Endothelial cell (in vitro differentiated cells): ENCODE data around the gene VPS41. TPM values are rescaled to one million over a fixed set of nuclear protein-coding genes. Genes with fewer than 3 reads are reported as not detected.

Source experiments
- DNase-seq: peaks from one replicate; pipeline ENCODE4 v3.0.0; 2021; ENCODE audit warnings: low spot score
- H3K27ac Mint-ChIP-seq: one replicate; pipeline ENCODE4 v1.8.0; 2021; ENCODE audit warnings: mixed read lengths, inconsistent platforms; ENCODE audit not compliant: unreplicated experiment
- H3K27me3 Mint-ChIP-seq: one replicate; pipeline ENCODE4 v1.8.0; 2021; ENCODE audit warnings: mild to moderate bottlenecking, moderate library complexity, mixed read lengths, inconsistent platforms; ENCODE audit not compliant: unreplicated experiment
- H3K36me3 Mint-ChIP-seq: one replicate; pipeline ENCODE4 v1.8.0; 2021; ENCODE audit warnings: mild to moderate bottlenecking, low read depth, mixed read lengths, inconsistent platforms; ENCODE audit not compliant: unreplicated experiment
- H3K4me1 Mint-ChIP-seq: one replicate; pipeline ENCODE4 v1.8.0; 2021; ENCODE audit warnings: mild to moderate bottlenecking, mixed read lengths, inconsistent platforms; ENCODE audit not compliant: unreplicated experiment
- H3K4me3 Mint-ChIP-seq: one replicate; pipeline ENCODE4 v1.8.0; 2021; ENCODE audit warnings: mild to moderate bottlenecking, mixed read lengths, inconsistent platforms; ENCODE audit not compliant: unreplicated experiment
- H3K9me3 Mint-ChIP-seq: one replicate; pipeline ENCODE4 v1.8.0; 2021; ENCODE audit warnings: mixed read lengths, inconsistent platforms; ENCODE audit not compliant: unreplicated experiment
- CTCF ChIP-seq: fragments of 200-600 bp; sonication (generic); IDR thresholded peaks from one replicate; pipeline ENCODE4 v1.5.0; 2021; ENCODE audit warnings: antibody characterized with exemption; ENCODE audit not compliant: unreplicated experiment
- total RNA-seq: library from RNA; stranded (reverse); fragmentation: NEBNext Ultra II Directional; extraction: Animal tissue kit (Norgen Biotek cat#: 25700); gene quantifications from one replicate; pipeline ENCODE4 v1.2.1, GENCODE V29; 2021; ENCODE audit not compliant: unreplicated experiment

VPS41 gene
- total RNA-seq, 1 donor from 2014 or later = 104 TPM

GRCh38 chr7:38694326-38694725 is 214.7 kb downstream of the VPS41 start:
- Mint-ChIP-seq H3K4me1 (no peaks in the 10 kb centered on the region), H3K36me3 (no peaks in the 10 kb centered on the region), H3K27me3 (no peaks in the 10 kb centered on the region), H3K27ac (no peak overlapping the region), H3K9me3 (no peaks in the 10 kb centered on the region), H3K4me3 (no peak overlapping the region)
- no peak for DNase-seq
- TF ChIP-seq CTCF = no peak

GRCh38 chr7:38686888-38687287 is 222.1 kb downstream of the VPS41 start:
- Mint-ChIP-seq H3K27me3 (no peaks in the 10 kb centered on the region), H3K9me3 (peaks cover 4% of the 10 kb centered on the region), H3K36me3 (no peaks in the 10 kb centered on the region), H3K27ac (no peak overlapping the region), H3K4me3 (no peak overlapping the region), H3K4me1 (no peaks in the 10 kb centered on the region)
- TF ChIP-seq CTCF = no peak
- DNase-seq = no peak

DNA sequence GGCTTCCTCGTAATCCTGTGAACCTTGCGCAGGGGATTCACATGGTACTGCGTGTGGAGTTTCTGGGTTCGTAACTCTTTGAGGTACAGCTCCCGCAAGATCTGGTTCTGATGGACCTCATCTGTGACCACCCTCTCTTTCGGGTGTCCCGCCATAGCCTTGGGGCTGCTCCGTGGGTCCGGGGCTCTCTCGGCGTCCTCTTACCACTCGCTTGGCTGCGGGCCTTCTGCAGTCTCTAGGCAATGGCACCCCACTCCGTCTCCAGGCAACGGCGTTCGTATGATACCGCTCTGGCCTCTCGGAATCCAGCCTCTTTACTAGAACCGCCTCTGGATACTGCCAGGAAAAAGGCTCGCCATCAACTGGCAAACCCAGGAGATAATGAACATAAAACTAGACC is 223.1 kb downstream of the VPS41 start:
- DNase-seq = no peak
- Mint-ChIP-seq H3K9me3 (peaks cover 4% of the 10 kb centered on the region), H3K36me3 (no peaks in the 10 kb centered on the region), H3K27ac (no peak overlapping the region), H3K4me1 (no peaks in the 10 kb centered on the region), H3K4me3 (no peak overlapping the region), H3K27me3 (no peaks in the 10 kb centered on the region)
- no peak for TF ChIP-seq CTCF

GRCh38 chr7:38682606-38683005 is 226.4 kb downstream of the VPS41 start:
- H3K36me3 Mint-ChIP-seq = no peaks in the 10 kb centered on the region
- no peak overlapping the region for H3K4me3 Mint-ChIP-seq

DNA sequence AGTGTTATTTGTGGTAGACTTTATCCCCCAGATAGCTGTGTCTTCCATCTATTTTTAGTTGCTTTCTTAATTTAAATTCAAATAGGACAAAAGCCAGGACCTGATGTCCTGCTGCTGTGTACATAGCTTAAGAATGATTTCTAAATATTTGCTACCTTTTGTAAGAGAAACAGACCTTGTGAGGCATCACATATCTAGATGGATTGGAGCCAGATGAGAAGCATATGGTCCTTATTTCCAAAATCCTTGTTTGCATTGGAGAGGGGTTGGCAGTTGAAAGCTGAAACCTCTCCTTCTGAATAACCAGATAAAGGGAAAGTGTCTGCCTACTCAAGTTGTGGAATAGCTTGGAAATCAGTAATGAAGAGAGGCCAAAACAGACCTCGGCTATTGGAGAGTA is 227.1 kb downstream of the VPS41 start:
- Mint-ChIP-seq H3K9me3 (peaks cover 4% of the 10 kb centered on the region), H3K27ac (no peak overlapping the region), H3K27me3 (peaks cover 5% of the 10 kb centered on the region), H3K36me3 (no peaks in the 10 kb centered on the region), H3K4me1 (no peaks in the 10 kb centered on the region), H3K4me3 (no peak overlapping the region)
- DNase-seq = no peak
- TF ChIP-seq CTCF = no peak

More at GRCh38 chr7:38682606-38683005, 226.4 kb downstream of the VPS41 start:
- no peak for TF ChIP-seq CTCF
- H3K27me3 Mint-ChIP-seq = peaks cover 5% of the 10 kb centered on the region
- no peak overlapping the region for H3K27ac Mint-ChIP-seq
- no peak for DNase-seq
- peaks cover 4% of the 10 kb centered on the region for H3K9me3 Mint-ChIP-seq
- H3K4me1 Mint-ChIP-seq = no peaks in the 10 kb centered on the region
